Inflammatory macrophage treated with lipopolysaccharide for 4 hours (primary cell): ENCODE results near the gene URI1.
"Not testable (repeated sequence)": the region's sequence is repeated elsewhere in the genome, so short reads cannot be mapped to it uniquely, and the experiment has no call there.

ENCODE experiments used
- DNase-seq: peaks from one replicate; pipeline ENCODE4 v3.0.0-alpha.2; 2020

Gene URI1

DNA sequence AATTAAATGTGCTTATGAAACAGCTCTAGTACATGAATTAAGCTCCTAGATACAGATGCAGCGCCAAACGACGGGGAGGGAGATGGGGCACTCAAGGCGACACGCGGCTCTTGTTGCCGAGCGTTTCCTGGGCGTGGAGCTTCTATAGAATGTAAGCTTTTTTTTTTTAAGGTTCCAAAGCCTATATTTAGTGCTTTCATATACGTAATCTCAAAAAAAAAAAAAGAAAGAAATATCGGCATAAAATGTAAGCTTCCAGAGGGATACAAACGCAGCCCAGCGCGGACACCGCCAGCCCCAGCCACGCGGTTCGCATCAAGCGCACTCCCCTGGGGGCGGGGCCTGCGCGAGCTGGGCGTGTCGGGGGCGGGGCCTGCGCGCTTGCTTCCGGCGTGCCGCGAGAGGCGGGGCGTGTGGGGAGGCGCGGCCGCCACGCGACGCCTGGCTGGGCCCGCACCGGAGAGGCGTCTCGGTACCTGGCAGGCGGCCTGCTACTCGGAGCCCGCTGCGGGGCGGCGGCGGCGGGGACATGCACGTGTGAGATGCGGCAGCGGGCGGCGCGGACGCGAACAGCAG lies at the start of gene URI1:
Gene URI1, plus strand, starts transcription at position 412 of the 576 bp plus-strand sequence. CDS start 309 bp downstream, outside the sequence.
- DNase-seq: peak; percentile 88

- no peak for DNase-seq
Observed at GRCh38 chr19:29893606-29894284, 48.3 kb upstream of the URI1 start.

- DNase-seq: no peak
Observed at GRCh38 chr19:29896802-29897201, 45.2 kb upstream of the URI1 start.

DNA sequence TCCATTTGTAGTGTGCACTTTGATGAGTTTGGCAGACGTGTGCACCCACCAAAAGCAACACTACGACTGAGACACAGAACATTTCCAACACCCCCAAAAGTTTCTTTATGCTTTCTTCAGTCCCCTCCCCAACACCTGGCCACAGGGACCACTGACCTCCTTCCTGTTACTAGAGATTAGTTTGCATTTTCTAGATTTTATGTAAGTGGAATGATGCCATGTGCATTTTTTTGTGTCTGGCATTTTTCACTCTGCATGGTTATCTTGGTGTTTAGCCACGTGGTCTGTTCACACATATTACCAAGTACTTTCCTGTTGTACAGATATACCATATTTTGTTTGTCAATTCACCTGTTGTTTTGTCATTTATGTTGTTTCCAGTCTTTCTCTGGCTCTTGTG lies 44.6 kb upstream of the URI1 start:
- DNase-seq: no peak

GRCh38 chr19:29904017-29904416 lies 38.0 kb upstream of the URI1 start:
- no peak for DNase-seq

GRCh38 chr19:29908963-29909944 lies 32.8 kb upstream of the URI1 start:
- DNase-seq: no peak

- DNase-seq: no peak
Observed at GRCh38 chr19:29914933-29915332, 27.1 kb upstream of the URI1 start.

- not testable (repeated sequence) for DNase-seq
Observed at GRCh38 chr19:29915832-29916231, 26.2 kb upstream of the URI1 start.

DNA sequence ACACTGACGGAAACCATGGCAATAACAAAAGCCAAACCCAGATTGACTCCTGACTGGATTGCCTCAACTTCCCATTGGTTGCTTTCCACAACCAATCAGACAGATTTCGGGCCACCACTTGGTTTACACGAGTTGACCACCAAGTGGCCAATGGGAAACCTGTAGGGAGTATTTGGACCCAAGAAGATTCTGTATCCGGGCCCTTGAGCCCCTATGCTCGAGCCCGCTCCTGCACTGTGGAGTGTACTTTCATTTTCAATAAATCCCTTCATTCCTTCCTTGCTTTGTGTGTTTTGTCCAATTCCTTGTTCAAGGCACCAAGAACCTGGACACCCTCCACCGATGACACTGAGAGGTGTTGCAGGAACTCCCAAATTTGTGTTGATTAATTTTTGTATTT lies 24.1 kb upstream of the URI1 start:
- DNase-seq: no peak

DNA sequence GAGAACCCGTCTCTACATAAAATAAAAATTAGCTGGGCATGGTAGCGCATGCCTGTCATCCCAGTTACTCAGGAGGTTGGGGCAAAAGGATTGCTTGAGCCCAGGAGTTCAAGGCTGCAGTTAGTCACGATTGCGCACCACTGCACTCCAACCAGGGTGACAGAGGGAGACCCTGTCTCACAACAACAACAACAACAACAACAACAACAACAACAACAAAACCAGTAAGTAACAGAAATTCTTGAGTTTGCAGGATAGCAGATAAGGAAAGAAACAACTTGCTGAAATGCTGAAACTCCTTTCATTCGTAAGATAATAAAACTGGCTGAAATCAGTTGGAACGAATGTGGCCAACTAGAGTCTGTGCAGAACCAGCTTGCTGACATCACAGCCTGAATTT lies 23.1 kb upstream of the URI1 start:
- DNase-seq: no peak

DNA sequence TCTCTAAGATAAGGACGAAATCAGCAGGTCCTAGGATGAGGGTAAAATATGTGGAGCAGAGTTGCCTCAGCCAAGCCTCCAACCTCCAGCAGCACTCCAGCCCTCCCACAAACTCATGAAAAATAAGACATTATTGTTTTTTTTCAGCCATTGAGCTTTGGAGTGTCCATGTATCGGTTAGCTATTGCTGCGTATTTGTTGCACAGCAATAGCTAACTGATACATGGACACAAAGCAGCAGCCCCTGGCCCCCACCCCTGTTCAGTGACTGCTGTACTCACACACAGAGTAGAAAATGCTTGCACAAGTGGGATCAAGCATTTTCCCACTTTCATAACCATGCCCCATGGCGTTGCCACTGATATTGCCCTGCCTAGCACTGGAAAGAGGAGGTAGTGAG lies 19.1 kb upstream of the URI1 start:
- no peak for DNase-seq

DNA sequence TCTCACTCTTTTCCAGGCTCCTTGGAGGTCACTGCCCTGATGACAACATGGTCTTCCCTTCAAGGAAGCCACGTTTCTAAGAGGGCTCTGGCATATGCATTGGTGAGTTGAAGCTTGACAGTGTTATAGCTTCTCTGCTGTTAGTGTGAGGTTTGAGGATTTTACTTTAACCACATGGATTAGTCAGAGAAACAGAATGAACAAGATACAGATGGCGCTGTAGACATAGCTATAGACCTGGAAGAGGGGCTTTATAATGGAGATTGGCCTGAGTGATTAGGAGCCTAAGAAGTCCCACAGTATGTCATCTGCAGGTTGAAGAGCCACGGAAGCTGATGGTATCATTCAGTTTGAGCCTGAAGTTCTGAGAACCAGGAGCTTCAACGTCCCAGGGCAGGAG lies 18.4 kb upstream of the URI1 start:
- DNase-seq: no peak

GRCh38 chr19:29926031-29926430 lies 16.0 kb upstream of the URI1 start:
- DNase-seq: no peak

DNA sequence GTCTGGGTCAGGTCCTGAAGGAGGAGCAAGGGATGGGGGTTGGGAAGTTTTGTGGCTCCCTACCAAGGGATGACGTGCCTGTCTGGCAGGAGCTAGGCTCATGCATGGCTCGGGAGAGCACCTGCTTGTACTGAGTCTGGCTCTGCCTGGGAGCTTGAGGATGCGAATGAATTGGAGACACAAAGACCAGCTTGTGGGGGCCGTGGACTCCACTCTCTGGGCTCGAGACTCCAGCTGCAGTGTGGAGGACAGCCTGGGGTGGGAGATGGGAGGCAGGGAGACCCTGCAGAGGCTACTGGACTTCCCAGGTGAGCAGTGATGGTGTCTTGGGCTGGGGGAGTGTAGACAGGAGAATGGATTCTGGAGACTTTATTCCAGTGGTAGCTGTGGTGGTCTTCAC lies 15.2 kb upstream of the URI1 start:
- DNase-seq: no peak

DNA sequence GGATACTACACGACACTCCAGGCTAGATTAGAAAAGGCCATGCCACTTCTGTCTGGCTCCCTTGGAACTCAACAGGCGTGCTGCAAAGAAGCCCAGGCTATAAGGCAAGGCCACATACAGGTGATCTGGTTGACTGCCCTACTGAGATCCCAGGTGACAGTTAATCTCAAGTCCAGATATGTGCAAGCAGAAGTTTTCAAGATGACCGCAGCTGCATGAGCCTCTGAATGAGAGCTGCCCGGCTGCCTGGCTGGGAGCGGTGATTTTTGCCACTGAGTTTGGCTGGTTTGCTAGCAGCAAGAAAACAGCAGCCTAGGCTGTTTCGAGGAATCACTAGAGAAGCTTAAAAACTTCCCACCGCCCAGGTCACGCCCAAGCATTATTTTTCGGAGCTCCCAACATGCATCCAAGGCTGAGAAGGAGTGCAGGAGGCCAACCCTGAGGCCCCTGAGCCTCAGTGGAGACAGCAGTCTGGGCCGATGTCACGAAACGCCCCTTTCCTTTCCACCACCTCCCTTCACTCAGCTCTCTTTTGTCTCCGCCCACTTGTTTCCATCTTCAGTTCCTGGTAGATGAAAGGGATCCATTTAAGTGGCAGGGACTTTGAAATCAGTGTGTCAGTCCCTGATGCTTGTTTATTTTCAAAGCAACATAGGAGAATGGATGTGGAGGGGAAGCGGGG lies 14.0 kb upstream of the URI1 start:
- DNase-seq: no peak

DNA sequence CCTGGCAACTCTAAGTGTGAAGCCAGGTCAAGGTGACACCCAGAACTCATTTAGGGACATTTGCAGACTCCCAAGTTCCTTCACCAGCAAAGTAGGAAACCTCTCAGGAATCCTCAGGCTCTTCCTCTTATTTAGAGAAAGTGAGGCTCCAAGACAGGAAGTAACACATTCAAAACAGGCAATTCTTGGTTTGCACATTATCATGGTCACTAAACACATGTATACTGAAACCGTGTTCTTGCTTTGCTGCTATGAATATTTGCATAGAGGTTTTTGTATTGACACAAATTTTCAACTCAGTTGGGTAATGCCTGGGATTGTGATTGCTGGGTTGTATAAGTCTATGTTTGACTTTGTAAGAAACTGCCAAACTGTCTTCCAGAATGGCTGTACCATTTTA lies 13.2 kb upstream of the URI1 start:
- no peak for DNase-seq

DNA sequence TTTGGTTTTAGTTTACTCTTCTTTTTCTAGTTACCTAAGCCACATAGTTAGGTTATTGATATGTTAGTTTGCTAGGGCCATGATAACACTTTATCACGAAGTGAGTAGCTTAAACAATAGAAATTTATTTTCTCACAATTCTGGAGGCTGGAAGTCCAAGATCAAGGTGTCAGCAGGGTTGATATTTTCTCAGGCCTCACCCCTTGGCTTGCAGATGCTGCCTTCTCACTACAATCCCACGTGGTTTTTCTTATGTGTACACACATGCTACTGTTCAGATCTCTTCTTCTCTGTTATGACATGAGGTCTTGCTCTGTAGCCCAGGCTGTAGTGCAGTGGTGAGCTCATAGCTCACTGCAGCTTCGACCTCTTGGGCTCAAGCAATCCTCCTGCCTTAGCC lies 7.8 kb upstream of the URI1 start:
- DNase-seq: no peak

DNA sequence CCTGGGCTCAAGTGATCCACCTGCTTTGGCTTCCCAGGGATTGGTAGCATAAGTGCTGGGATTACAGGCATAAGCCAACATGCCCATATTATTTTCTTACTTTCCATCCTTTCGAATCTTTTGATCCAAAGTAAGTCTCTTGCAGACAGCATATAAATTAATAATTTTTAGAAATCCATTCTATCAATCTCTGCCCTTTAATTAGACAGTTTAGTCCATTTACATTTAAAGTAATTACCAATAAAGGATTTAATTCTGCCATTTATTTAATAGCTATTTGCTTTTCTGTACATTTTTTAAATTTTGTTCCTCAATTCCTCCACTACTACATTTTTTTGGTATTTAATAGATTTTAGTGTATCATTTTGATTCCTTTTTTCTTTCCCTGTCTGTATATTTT lies 7.3 kb upstream of the URI1 start:
- DNase-seq: no peak

DNA sequence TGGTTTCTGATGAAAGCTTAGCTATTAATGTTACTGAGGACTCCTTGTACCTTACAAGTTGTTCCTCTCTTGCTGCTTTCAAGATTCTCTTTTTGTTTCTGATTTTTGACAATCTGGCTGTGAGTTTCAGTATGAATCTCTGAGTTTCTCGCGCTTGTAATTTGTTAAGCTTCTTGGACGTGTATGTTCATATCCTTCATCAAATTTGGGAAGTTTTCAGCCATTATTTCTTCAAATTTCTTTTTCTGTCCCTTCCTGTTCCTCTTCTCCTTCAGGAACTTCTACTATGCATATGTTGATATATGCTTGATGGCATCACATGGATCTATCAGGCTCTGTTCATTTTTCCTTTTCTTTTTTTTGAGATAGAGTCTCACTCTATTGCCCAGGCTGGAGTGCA lies 5.6 kb upstream of the URI1 start:
- DNase-seq: no peak

DNA sequence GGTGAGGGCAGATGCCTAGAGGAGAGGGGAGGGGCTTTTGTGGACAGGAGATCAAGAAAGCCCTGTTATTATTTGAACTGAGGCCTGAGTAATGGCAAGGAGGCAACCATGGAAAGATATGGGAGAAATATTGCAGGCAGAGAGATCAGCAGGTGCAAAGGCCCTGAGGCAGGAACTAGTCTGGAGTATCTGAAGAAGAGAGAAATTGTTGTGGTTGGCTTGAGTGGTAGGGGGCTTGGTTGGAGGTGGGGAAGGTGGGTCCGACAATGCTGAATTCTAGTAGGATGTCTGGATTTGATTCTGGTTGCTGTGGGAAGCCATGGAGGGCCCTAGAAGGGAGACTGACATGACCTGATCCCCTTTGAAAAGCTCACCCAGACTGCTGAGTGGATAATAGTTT lies 2.4 kb upstream of the URI1 start:
- no peak for DNase-seq

GRCh38 chr19:29940971-29941585 lies 961 bp upstream of the URI1 start:
- DNase-seq: no peak

DNA sequence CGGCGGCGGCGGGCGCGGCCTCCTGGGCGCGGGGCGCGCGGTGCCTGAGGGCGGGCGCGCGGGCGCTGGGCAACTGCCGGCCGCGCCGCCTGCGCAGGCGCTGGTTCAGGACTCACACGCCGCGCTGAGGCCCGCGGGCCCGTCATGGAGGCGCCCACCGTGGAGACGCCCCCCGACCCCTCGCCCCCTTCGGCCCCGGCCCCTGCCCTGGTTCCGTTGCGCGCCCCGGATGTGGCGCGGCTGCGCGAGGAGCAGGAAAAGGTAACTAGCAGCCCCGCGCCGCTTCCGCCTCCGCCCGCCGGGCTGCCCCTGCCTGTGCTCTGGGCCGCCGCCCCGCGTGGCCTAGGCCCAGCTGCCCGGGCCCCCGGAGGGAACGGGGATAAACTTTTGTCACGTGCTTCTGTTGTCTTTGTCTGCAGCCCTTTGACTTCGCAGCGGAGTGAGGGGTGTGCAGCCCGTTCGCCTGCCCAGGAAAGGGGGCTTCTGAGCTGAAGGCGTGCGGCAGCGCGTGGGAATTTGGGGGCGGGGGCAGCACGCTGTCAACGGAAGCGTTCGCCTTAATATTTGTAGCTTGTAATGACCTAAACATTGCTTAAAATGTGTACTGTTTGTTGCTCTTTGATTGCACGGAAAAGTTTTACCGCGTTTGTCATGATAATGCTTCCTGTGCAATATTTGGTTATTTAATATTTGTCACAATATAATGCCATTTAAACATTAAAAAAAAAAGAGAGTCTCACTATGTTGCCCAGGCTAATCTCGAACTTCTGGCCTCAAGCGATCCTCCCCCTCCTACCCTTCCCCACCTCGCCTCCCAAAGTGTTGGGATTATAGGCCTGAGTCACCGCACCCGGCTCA lies 594 bp downstream of the URI1 start:
- DNase-seq: peak; percentile 63
